ENCODE measurements around the gene LHX1. TPM values are rescaled to one million over a fixed set of nuclear protein-coding genes. Genes with fewer than 3 reads are reported as not detected.

Gene LHX1
- total and polyA plus RNA-seq, 4 donors, result not detected

- no peak for TF ChIP-seq JUND (IDR thresholded peaks at IDR 0.05)
- no peak for TF ChIP-seq REST (IDR thresholded peaks at IDR 0.05)
- no peak for TF ChIP-seq FOXA1 (IDR thresholded peaks at IDR 0.05)
- TF ChIP-seq FOXA2 (IDR thresholded peaks at IDR 0.05), result no peak
- no peak for TF ChIP-seq YY1 (IDR thresholded peaks at IDR 0.05)
- DNase-seq (ENCODE audit: low spot score), result no peak
- no peaks in the 10 kb centered on the region for H3K4me1 ChIP-seq (ENCODE audit: control insufficient read depth in 4 of 4, insufficient read depth in 4 of 4, low read length in 3 of 4)
- no peaks in the 10 kb centered on the region for H3K27me3 ChIP-seq (ENCODE audit: control insufficient read depth in 4 of 4, insufficient read depth in 4 of 4, low read length in 3 of 4)
- H3K4me3 ChIP-seq (ENCODE audit: low read depth in 1 of 3, low read length in 3 of 3), result no peak overlapping the region
- H3K9me3 ChIP-seq (ENCODE audit: control insufficient read depth in 4 of 4, low read length in 3 of 4), result no peaks in the 10 kb centered on the region
- no peak overlapping the region for H3K9ac ChIP-seq (ENCODE audit: low read depth in 1 of 2, low read length in 2 of 2)
- H3K27ac ChIP-seq (ENCODE audit: low read depth in 1 of 2, low read length in 2 of 2), result no peak overlapping the region
- peaks cover 10 to 40% (median 32%) of the 10 kb centered on the region in 4 donors for H3K36me3 ChIP-seq (ENCODE audit: control insufficient read depth in 4 of 4, insufficient read depth in 3 of 4, low read depth in 1 of 4, low read length in 3 of 4)
These were observed 56.0 kb downstream of the LHX1 start for GRCh38 chr17:36993227-36993626.

Small RNAs within 50 kb of the gene (small RNA-seq; reads per million reads assigned to genes)
- not detected for gene AC243773.2

Other genes starting within 250 kb of the LHX1 start
- 10 to 100 TPM; 10.8 to 13.9 TPM for gene AATF, start 11.5 kb downstream of the LHX1 start, total RNA-seq
- gene AATF, start 11.5 kb downstream of the LHX1 start, polyA plus RNA-seq, result 10 to 100 TPM; 13.0 to 16.9 TPM